HG03521 (cell line): Measurements from ENCODE around the gene NMS.

ENCODE experiments used
- ATAC-seq: cut with Tn5 transposase; IDR thresholded peaks from one replicate; pipeline ENCODE4 v1.9.1; 2021; ENCODE audit warnings: mild to moderate bottlenecking, moderate library complexity; ENCODE audit not compliant: unreplicated experiment

NMS gene

GRCh38 chr2:100484390-100484789 is 14.1 kb downstream of the NMS start:
- no peak for ATAC-seq

DNA sequence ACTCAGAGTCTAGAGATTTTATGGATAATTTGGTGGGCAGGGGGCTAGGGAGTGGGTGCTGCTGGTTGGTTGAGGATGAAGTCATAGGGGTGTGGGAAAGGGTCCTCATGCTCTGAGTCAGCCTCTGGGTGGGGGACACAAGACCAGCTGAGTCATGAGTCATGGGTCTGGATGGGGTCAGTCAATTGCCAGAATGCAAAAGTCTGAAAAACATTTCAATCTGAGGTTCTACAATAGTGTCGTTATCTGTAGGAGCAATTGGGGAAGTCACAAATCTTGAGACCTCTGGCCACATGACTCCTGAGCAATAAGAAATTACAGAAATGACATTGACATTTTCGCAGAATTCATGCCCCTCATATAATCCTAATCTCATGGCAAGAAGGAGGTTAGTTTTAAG is 15.1 kb downstream of the NMS start:
- ATAC-seq: no peak

- no peak for ATAC-seq
These were observed 24.4 kb downstream of the NMS start for GRCh38 chr2:100494712-100495111.

DNA sequence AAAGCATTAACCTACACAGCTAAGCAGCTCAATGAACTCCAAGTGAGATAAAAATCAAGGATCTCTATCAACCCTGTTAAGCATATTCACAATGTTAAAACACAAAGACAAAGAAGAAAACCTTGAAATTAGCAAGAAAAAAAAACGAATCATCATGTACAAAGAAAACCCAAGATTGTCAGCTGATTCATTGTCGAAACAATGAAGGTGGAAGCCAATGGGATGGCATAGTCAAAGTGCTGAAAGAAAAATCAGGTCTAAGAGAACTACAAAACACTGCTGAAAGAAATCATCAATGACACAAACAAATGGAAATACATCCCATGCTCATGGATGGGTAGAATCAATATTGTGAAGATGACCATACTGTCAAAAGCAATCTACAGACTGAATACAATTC is 32.5 kb downstream of the NMS start:
- no peak for ATAC-seq

DNA sequence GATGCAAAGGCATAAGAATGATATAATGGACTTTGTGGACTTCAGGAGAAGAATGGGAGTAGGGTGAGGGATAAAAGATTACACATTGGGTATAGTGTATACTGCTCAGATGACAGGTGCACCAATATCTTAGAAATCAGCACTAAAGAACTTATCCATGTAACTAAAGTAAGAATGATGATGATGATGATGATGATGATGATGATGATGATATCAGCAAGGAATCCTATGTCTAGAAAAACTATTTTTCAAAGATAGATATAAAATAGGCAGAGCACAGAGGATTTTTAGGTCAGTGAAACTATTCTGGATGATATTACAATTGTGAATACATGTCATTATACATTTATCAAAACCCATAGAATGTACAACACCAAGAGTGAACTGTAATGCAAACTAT is 34.3 kb downstream of the NMS start:
- no peak for ATAC-seq

DNA sequence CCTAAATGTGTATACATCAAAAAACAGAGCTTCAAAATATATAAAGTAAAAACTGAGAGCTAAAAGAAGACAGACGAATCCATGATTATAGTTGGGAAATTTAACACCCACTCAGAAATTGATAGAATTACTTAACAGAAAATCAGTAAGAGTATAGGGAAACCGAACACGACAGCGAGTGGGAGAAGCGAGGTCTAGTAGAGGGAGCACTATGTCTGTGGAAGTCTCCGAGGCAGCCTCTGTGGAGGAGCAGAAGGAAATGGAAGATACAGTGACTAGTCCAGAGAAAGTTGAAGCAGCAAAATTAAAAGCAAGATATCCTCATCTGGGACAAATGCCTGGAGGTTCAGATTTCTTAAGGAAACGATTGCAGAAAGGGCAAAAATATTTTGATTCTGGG is 38.8 kb downstream of the NMS start:
- no peak for ATAC-seq

DNA sequence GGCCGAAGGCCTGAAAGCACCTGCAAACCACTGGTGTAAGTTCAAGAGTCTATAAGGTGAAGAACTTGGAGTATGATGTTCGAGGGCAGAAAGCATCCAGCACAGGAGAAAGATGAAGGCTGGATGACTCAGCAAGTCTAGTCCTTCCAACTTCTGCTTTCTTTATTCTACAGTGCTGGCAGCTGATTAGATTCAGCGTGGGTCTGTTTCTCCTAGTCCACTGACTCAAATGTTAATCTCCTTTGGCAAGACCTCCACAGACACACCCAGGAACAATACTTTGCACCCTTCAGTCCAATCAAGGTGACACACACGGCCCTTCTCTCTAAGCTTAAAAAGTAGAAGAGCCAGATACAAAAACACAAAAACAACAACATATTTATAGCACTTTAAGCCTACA is 43.4 kb downstream of the NMS start:
- ATAC-seq: no peak

GRCh38 chr2:100517556-100517955 is 47.3 kb downstream of the NMS start:
- ATAC-seq: no peak

GRCh38 chr2:100518801-100519200 is 48.5 kb downstream of the NMS start:
- ATAC-seq: no peak

- ATAC-seq: no peak
These were observed 49.9 kb downstream of the NMS start for GRCh38 chr2:100520224-100520623.

DNA sequence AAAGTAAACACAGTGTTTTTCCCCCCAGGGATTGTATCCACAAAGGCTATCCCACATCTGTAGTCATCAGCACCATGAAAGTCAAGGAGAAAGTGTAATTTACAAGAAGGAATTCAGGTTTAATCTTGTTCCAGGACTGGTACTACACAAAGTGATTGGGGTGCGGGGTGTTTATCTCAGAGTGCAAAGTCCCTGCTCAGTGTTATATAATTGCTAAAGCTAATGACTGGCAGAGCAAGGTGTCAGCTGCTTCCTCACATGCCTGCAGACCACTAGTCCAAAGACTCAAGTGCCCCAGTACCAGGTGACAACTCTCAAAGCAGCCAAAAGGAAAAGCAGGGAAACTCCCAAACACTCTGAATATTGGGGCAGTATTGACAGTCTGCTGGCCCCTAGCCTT is 52.1 kb downstream of the NMS start:
- no peak for ATAC-seq

DNA sequence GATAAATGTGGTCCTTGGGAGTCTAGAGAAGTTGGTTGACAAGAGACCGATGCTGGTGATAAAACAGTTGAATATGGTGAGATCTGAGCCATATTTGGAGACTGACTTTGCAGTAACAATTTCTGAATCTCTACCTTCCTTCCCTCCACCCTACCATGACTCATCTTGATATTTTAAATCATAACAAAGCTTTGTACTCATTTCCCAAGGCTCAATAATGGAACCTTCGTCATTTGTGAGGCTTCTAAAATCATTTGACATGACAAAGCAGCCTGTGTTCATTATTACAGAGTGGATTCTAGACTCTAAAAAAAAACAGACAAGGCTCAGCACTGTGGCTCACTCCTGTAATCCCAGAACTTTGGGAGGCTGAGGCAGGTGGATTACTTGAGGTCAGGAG is 54.0 kb downstream of the NMS start:
- ATAC-seq: no peak

DNA sequence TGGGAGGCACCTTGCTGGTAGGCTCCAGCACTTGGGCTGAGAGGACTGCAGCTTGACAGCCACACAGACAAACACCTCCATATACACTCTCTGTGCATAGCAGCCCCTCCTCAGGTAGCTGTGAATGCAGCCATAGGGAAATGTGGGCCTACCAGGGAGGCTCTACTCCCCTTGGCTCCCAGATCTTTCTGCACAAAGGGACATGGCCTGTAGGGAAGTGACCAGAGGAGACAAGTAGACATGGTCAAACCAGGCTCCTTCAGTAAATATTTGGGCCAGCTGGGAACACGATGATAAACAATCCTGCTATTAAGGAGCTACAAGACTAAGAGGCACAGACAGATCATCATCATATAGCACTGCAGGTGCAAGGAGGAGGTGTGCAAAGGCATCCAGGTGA is 56.6 kb downstream of the NMS start:
- no peak for ATAC-seq

GRCh38 chr2:100527440-100528015 is 57.2 kb downstream of the NMS start:
- no peak for ATAC-seq

GRCh38 chr2:100529176-100529575 is 58.9 kb downstream of the NMS start:
- ATAC-seq: no peak

DNA sequence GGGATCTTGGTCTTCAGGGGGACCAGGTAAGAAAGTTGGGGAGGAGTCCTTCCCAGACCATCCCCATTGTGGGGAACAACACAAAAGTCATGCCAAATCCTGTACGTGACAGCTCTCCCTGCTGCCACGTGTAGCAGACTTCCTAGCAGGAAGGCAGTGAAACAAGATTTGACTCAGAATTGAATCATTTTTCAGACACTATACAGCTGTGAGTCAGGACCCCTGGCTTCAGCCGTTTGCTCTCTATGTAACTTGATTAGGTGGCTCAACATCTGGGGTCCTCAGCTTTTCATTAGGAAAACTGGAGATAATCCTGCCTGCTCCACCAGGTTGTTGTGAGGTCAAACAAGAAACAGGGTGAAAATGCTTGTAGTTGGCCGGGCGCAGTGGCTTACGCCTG is 59.6 kb downstream of the NMS start:
- ATAC-seq: no peak
